NCI-H1694 treated with DMSO at 0.1 percent for 48 hours (cell line): ENCODE measurements around the gene ARMC9.

Source experiments
- DNase-seq: peaks from one replicate; lab custom pipeline; 2025; lab: John Stamatoyannopoulos, UW

ARMC9 gene

DNA sequence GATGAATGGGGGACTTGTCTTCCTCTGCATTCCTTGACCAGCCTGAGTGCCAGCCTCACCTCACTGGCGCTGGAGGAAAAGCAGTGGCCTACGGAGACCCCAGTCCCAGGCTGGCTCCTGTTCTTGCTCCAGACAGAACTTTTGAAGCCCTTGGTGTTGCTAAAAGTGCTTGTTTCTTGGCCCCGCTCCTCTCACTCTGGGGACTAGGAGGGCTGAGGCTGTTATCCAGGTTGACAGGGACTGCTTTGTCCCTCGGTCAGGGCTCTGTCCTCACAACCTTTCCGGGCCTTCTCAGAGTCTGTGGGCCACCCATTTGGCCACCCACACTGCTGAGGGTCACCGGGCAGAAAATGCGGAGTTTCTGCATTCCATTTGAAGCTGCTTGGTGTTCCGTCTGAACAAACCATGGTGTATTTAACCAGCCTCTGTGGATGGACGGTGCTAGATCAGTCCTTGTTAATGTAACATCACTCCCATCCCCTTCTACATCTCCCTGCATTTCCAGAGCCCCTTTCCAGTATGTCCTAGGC lies 222.7 kb downstream of the ARMC9 start:
- no peak for DNase-seq

- no peak for DNase-seq
Measured at GRCh38 chr2:231422056-231422455, 223.6 kb downstream of the ARMC9 start.

DNA sequence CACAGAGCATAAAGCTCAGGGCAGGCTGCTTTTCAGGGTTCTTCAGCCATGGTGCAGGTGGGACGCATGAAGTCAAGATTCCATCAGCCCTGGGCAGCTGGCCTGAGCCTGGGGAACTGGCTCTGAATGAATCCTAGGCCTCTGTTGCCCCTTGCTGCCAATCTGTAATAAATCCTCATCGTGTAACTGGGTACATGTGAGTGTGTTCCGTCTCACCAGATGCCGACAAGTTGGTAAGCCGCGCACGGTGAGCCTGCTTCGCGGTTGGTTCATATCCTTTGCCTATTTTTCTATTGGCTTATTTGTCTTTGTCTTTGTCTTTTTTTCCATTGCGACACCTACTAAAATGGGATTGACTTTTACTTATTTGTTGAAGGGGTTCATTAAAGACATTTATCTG lies 224.7 kb downstream of the ARMC9 start:
- DNase-seq: no peak
